SU-DHL-6 (cell line): ENCODE measurements around the gene RGS19.

Experiments used
- CTCF ChIP-seq: fragments of 200-600 bp; sonication (generic); IDR thresholded peaks from one replicate; pipeline ENCODE4 v1.5.1; 2017; ENCODE audit warnings: antibody characterized with exemption, mild to moderate bottlenecking, low read length, moderate library complexity; ENCODE audit not compliant: insufficient read depth, poor library complexity, severe bottlenecking
- EZH2phosphoT487 ChIP-seq: fragments of 200-600 bp; sonication (generic), shearing (Covaris generic); conservative IDR thresholded peaks from 2 replicates; pipeline ENCODE4 v1.6.1; 2018; ENCODE audit warnings: mild to moderate bottlenecking, antibody characterized with exemption, low read length, moderate library complexity, mixed read lengths

GRCh38 chr20:64099086-64099786, 19.9 kb upstream of the RGS19 start:
- no peak for TF ChIP-seq CTCF
- TF ChIP-seq EZH2phosphoT487, result no peak
